ENCODE measurements around the gene MOXD1.

MOXD1 gene

DNA sequence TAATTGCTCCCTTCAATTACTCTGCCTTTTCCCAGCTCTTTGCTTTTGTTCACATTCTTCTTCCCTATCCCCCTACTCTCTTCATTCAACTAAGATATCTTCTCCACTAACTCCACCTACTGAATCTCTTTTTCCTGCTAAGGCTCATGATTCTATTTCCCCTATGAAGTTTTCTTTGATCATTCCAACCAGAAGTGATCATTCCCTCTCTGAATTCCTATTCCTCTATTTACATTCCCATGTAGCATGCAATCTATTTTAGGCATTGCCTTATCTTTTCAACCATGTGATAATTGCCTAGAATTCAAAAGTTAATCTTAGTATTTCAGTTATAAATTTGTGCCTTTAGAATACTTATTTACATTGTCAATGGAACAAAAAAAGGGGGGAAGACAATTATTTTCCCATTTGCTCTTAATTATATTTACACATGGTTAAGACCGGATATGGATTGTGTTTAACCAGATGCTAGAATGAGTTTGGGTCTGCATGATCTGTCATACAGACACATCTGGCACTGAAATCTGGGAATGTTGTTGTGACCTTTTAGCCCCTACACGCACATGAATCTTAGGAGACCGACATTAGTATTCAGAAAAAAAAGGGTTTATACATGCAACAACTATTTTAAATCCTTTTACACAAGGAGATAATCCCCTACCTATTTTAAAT is 20.8 kb downstream of the MOXD1 start:
- H3K27me3 ChIP-seq = no peaks in the 10 kb centered on the region
- no peaks in the 10 kb centered on the region for H3K4me1 ChIP-seq (ENCODE audit: control insufficient read depth in 1 of 2, insufficient read depth in 1 of 2, low read depth in 1 of 2, low read length in 1 of 2)
- TF ChIP-seq, protein P1, sequence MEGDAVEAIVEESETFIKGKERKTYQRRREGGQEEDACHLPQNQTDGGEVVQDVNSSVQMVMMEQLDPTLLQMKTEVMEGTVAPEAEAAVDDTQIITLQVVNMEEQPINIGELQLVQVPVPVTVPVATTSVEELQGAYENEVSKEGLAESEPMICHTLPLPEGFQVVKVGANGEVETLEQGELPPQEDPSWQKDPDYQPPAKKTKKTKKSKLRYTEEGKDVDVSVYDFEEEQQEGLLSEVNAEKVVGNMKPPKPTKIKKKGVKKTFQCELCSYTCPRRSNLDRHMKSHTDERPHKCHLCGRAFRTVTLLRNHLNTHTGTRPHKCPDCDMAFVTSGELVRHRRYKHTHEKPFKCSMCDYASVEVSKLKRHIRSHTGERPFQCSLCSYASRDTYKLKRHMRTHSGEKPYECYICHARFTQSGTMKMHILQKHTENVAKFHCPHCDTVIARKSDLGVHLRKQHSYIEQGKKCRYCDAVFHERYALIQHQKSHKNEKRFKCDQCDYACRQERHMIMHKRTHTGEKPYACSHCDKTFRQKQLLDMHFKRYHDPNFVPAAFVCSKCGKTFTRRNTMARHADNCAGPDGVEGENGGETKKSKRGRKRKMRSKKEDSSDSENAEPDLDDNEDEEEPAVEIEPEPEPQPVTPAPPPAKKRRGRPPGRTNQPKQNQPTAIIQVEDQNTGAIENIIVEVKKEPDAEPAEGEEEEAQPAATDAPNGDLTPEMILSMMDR (IDR thresholded peaks at IDR 0.05) = no peak

DNA sequence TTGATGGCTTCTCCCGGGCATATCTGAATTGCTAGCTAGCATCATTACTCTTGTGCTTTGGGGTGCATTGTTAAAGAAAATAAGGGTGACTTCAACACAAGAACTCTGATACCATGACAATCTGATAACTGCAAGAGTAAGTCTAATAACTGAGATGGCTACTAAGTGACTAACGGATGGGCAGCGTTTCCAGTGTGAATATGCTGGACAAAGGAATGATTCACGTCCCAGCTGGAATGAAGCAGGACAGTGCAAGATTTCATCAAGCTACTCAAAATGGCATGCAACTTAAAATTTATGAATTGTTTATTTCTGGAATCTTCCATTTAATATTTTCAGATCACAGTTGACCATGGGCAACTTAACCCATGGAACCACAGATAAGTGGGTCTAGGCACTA is 31.7 kb downstream of the MOXD1 start:
- TF ChIP-seq, protein P1 (IDR thresholded peaks at IDR 0.05) = no peak
- Histone ChIP-seq H3K36me3 (no peaks in the 10 kb centered on the region), H3K4me1 (ENCODE audit: control insufficient read depth in 1 of 2, insufficient read depth in 1 of 2, low read depth in 1 of 2, low read length in 1 of 2) (no peaks in the 10 kb centered on the region), H3K4me3 (ENCODE audit: low read depth in 1 of 2, low read length in 1 of 2) (no peak overlapping the region), H3K27me3 (no peaks in the 10 kb centered on the region), H3K27ac (no peak overlapping the region), H3K9me3 (no peaks in the 10 kb centered on the region)

More for the DNA sequence above, 20.8 kb downstream of the MOXD1 start:
- Histone ChIP-seq H3K27ac (no peak overlapping the region), H3K4me3 (ENCODE audit: low read depth in 1 of 2, low read length in 1 of 2) (no peak overlapping the region), H3K9me3 (no peaks in the 10 kb centered on the region), H3K36me3 (no peaks in the 10 kb centered on the region)

DNA sequence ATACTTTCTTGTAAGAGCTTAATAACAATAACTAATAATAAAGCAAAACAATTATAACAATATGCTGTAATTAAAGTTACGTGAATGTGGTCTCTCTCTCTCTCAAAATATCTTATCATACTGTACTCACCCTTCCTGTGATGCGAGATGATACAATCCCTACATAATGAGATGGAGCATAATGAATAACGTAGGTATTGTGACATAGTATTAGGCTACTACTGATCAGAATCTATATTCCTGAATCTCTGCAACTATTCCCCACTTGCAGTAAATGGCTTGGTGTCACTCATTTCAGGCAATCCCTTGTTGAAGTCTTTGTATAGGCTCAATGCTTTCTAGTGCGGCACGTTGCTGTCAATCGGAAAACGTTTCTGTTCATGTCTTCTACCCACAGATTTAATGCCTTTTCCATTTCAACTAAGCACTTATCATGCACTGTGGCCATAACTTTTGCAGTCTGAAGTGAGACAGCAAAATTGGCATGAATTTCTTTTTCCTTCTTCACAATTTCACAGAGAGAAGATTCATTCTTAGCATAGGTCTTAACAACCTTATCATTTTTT is 32.3 kb downstream of the MOXD1 start:
- no peaks in the 10 kb centered on the region for H3K36me3 ChIP-seq
- no peaks in the 10 kb centered on the region for H3K9me3 ChIP-seq
- H3K4me3 ChIP-seq (ENCODE audit: low read depth in 1 of 2, low read length in 1 of 2) = no peak overlapping the region
- H3K4me1 ChIP-seq (ENCODE audit: control insufficient read depth in 1 of 2, insufficient read depth in 1 of 2, low read depth in 1 of 2, low read length in 1 of 2) = no peaks in the 10 kb centered on the region
- TF ChIP-seq, protein P1 (IDR thresholded peaks at IDR 0.05) = no peak
- no peak overlapping the region for H3K27ac ChIP-seq
- H3K27me3 ChIP-seq = no peaks in the 10 kb centered on the region

DNA sequence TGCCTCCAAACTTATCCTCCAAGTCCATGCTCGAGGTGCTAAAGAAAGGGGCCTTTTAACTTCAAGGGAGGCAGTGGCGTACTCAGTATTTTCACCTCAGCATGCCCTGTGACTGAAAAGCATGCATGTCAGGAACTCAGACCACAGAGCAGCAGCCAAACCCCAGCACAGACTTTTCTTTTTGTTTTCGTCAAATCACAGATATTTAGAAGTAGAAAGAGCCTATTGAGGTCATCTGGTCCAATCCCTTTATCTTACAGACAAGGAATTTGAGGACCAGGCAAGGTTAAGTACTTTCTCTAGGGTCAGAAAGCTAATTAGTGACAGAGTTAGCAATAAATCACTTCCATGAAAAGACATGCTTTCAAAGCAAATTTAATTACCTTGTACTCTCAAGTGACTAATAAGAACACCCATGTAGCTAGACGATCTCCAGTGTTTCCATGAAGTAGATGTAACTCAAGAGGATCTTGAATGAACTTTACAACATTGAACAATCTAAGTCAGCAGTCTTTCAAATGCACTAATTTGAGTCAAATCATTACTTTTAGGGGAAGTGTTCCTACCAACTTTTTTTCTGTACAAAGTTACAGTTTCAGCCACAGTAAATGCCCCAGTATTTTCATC is 35.9 kb downstream of the MOXD1 start:
- no peaks in the 10 kb centered on the region for H3K4me1 ChIP-seq (ENCODE audit: control insufficient read depth in 1 of 2, insufficient read depth in 1 of 2, low read depth in 1 of 2, low read length in 1 of 2)
- H3K36me3 ChIP-seq = no peaks in the 10 kb centered on the region
- TF ChIP-seq, protein P1 (IDR thresholded peaks at IDR 0.05) = no peak
- H3K9me3 ChIP-seq = no peaks in the 10 kb centered on the region
- H3K27me3 ChIP-seq = no peaks in the 10 kb centered on the region
- H3K4me3 ChIP-seq (ENCODE audit: low read depth in 1 of 2, low read length in 1 of 2) = no peak overlapping the region
- no peak overlapping the region for H3K27ac ChIP-seq

DNA sequence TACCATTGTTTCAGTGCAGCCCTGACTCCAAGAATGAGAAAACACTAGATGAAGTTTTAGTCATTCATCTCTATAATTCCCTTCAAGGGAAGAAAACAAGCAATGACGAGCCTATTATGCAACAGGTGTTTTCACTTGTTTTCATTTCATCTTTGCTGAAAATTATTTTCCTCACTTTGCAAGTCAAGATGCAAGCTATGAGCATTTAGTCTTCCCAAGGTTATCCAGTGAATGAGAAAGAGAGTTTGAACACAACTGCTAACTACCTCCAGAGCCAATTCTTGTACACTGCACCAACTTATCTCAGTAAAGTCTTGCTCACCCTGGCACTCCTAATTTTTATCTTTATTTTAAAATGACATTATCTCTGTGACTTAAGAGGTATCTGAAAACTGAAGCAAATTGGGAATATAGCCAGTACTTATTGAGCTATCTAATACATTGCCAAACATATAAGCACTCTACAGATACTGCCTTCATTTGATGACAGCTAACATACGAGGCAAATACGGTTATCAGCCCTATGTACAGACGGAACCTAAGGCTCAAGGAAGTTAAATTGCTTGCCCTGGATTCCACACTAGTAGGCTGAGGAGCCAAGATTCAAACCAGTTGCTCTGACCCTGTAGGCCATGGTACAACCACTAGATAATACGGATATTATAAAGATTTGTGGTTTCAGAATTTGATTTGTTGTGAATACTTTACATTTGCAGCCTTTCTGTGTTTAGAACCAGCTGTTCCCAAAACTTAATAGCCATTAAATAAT is 36.8 kb downstream of the MOXD1 start:
- H3K36me3 ChIP-seq = no peaks in the 10 kb centered on the region
- no peak overlapping the region for H3K27ac ChIP-seq

More for the DNA sequence above, 36.8 kb downstream of the MOXD1 start:
- Histone ChIP-seq H3K9me3 (no peaks in the 10 kb centered on the region), H3K4me3 (ENCODE audit: low read depth in 1 of 2, low read length in 1 of 2) (no peak overlapping the region), H3K27me3 (no peaks in the 10 kb centered on the region), H3K4me1 (ENCODE audit: control insufficient read depth in 1 of 2, insufficient read depth in 1 of 2, low read depth in 1 of 2, low read length in 1 of 2) (no peaks in the 10 kb centered on the region)
- TF ChIP-seq, protein P1 (IDR thresholded peaks at IDR 0.05) = no peak

All from neutrophil (primary cell).